ENCODE results near the gene GAB3.

GAB3 gene

GRCh38 chrX:154661899-154662298, 89.0 kb downstream of the GAB3 start:
- peaks cover 3% of the 10 kb centered on the region for H3K9me3 ChIP-seq (ENCODE audit: insufficient read depth, low read length, severe bottlenecking)
- ATAC-seq (ENCODE audit: insufficient read depth, low read depth) = no peak
- H3K4me3 ChIP-seq (ENCODE audit: low read depth in 1 of 2, low read length in 2 of 2) = no peak overlapping the region
- no peak overlapping the region for H3K4me2 ChIP-seq (ENCODE audit: insufficient read depth, low read length)
- H3K27me3 ChIP-seq (ENCODE audit: insufficient read depth, low read length, poor library complexity) = no peaks in the 10 kb centered on the region
- no peaks in the 10 kb centered on the region for H4K20me1 ChIP-seq (ENCODE audit: insufficient read depth, low read length)
- peaks cover 9% of the 10 kb centered on the region for H3K4me1 ChIP-seq (ENCODE audit: insufficient read depth, low read length)
- no peak overlapping the region for H2AFZ ChIP-seq (ENCODE audit: low read depth, low read length)
- no peaks in the 10 kb centered on the region for H3K36me3 ChIP-seq (ENCODE audit: insufficient read depth, low read length)
- no peak for TF ChIP-seq EZH2 (IDR thresholded peaks at IDR 0.05; ENCODE audit: borderline replicate concordance, low read depth, low read length, severe bottlenecking)
- TF ChIP-seq CTCF (IDR thresholded peaks at IDR 0.05; ENCODE audit: borderline replicate concordance, extremely low read depth, low read length, poor library complexity, severe bottlenecking) = no peak
- no peak for DNase-seq
- H3K27ac ChIP-seq (ENCODE audit: low read length) = no peak overlapping the region
- no peaks in the 10 kb centered on the region for H3K79me2 ChIP-seq (ENCODE audit: insufficient read depth, low read length)
- H3K9ac ChIP-seq (ENCODE audit: low read depth, low read length) = no peak overlapping the region

- Histone ChIP-seq H4K20me1 (ENCODE audit: insufficient read depth, low read length) (no peaks in the 10 kb centered on the region), H2AFZ (ENCODE audit: low read depth, low read length) (no peak overlapping the region), H3K79me2 (ENCODE audit: insufficient read depth, low read length) (no peaks in the 10 kb centered on the region), H3K4me2 (ENCODE audit: insufficient read depth, low read length) (no peak overlapping the region), H3K36me3 (ENCODE audit: insufficient read depth, low read length) (no peaks in the 10 kb centered on the region), H3K27ac (ENCODE audit: low read length) (no peak overlapping the region), H3K9ac (ENCODE audit: low read depth, low read length) (no peak overlapping the region), H3K9me3 (ENCODE audit: insufficient read depth, low read length, severe bottlenecking) (peaks cover 3% of the 10 kb centered on the region), H3K4me3 (ENCODE audit: low read depth in 1 of 2, low read length in 2 of 2) (no peak overlapping the region), H3K27me3 (ENCODE audit: insufficient read depth, low read length, poor library complexity) (no peaks in the 10 kb centered on the region), H3K4me1 (ENCODE audit: insufficient read depth, low read length) (peaks cover 9% of the 10 kb centered on the region)
- ATAC-seq (ENCODE audit: insufficient read depth, low read depth) = no peak
- no peak for TF ChIP-seq EZH2 (IDR thresholded peaks at IDR 0.05; ENCODE audit: borderline replicate concordance, low read depth, low read length, severe bottlenecking)
- no peak for TF ChIP-seq CTCF (IDR thresholded peaks at IDR 0.05; ENCODE audit: borderline replicate concordance, extremely low read depth, low read length, poor library complexity, severe bottlenecking)
- DNase-seq = no peak
These were observed 89.7 kb downstream of the GAB3 start for GRCh38 chrX:154661170-154661569.

GRCh38 chrX:154660541-154660940, 90.3 kb downstream of the GAB3 start:
- H3K36me3 ChIP-seq (ENCODE audit: insufficient read depth, low read length) = no peaks in the 10 kb centered on the region
- peaks cover 3% of the 10 kb centered on the region; the same call in 1 of the 2 replicates for H3K4me1 ChIP-seq (ENCODE audit: insufficient read depth, low read length)
- H3K4me3 ChIP-seq (ENCODE audit: low read depth in 1 of 2, low read length in 2 of 2) = no peak overlapping the region
- DNase-seq (no peak), ATAC-seq (ENCODE audit: insufficient read depth, low read depth) (no peak)
- H3K9ac ChIP-seq (ENCODE audit: low read depth, low read length) = no peak overlapping the region
- no peak overlapping the region for H3K4me2 ChIP-seq (ENCODE audit: insufficient read depth, low read length)
- H4K20me1 ChIP-seq (ENCODE audit: insufficient read depth, low read length) = no peaks in the 10 kb centered on the region
- H3K9me3 ChIP-seq (ENCODE audit: insufficient read depth, low read length, severe bottlenecking) = peaks cover 3% of the 10 kb centered on the region
- H3K79me2 ChIP-seq (ENCODE audit: insufficient read depth, low read length) = no peaks in the 10 kb centered on the region
- no peak overlapping the region for H2AFZ ChIP-seq (ENCODE audit: low read depth, low read length)
- TF ChIP-seq CTCF (IDR thresholded peaks at IDR 0.05; ENCODE audit: borderline replicate concordance, extremely low read depth, low read length, poor library complexity, severe bottlenecking) = no peak
- TF ChIP-seq EZH2 (IDR thresholded peaks at IDR 0.05; ENCODE audit: borderline replicate concordance, low read depth, low read length, severe bottlenecking) = no peak
- H3K27ac ChIP-seq (ENCODE audit: low read length) = no peak overlapping the region
- H3K27me3 ChIP-seq (ENCODE audit: insufficient read depth, low read length, poor library complexity) = no peaks in the 10 kb centered on the region

- Histone ChIP-seq H3K36me3 (ENCODE audit: insufficient read depth, low read length) (no peaks in the 10 kb centered on the region), H3K9me3 (ENCODE audit: insufficient read depth, low read length, severe bottlenecking) (peaks cover 3% of the 10 kb centered on the region), H2AFZ (ENCODE audit: low read depth, low read length) (no peak overlapping the region), H3K4me2 (ENCODE audit: insufficient read depth, low read length) (no peak overlapping the region), H4K20me1 (ENCODE audit: insufficient read depth, low read length) (no peaks in the 10 kb centered on the region), H3K4me1 (ENCODE audit: insufficient read depth, low read length) (no peaks in the 10 kb centered on the region), H3K4me3 (ENCODE audit: low read depth in 1 of 2, low read length in 2 of 2) (no peak overlapping the region), H3K9ac (ENCODE audit: low read depth, low read length) (no peak overlapping the region), H3K27me3 (ENCODE audit: insufficient read depth, low read length, poor library complexity) (no peaks in the 10 kb centered on the region), H3K79me2 (ENCODE audit: insufficient read depth, low read length) (no peaks in the 10 kb centered on the region), H3K27ac (ENCODE audit: low read length) (no peak overlapping the region)
- ATAC-seq (ENCODE audit: insufficient read depth, low read depth) (no peak), DNase-seq (no peak)
- TF ChIP-seq EZH2 (IDR thresholded peaks at IDR 0.05; ENCODE audit: borderline replicate concordance, low read depth, low read length, severe bottlenecking) (no peak), CTCF (IDR thresholded peaks at IDR 0.05; ENCODE audit: borderline replicate concordance, extremely low read depth, low read length, poor library complexity, severe bottlenecking) (no peak)
These were observed 91.9 kb downstream of the GAB3 start for GRCh38 chrX:154658957-154659356.
